HepG2 (cell line): ENCODE measurements around the gene XRCC2. TPM values are rescaled to one million over a fixed set of nuclear protein-coding genes. Genes with fewer than 3 reads are reported as not detected.

Source experiments
- ATAC-seq: fragments of 200-7000 bp; cut with Tn5 transposase; 3 replicates; pipeline ENCODE4 v1.9.1; 2020; ENCODE audit warnings: mild to moderate bottlenecking, moderate library complexity
- BruUV-seq: library from RNA; stranded (reverse); fragments of 400-500 nt; replicated peaks from 2 replicates; lab custom pipeline; 2021; lab: Mats Ljungman, UMichigan
- CTCF ChIA-PET: fragments of 300-600 bp; formaldehyde crosslinking; extraction: SDS; loops from one replicate; lab custom pipeline; 2021; ENCODE audit warnings: low total read pairs, inconsistent platforms, low intra/inter-chr PET ratio; lab: Yijun Ruan, JAX
- POLR2A ChIA-PET: fragments of 350-600 bp; sonication (Branson Sonifier 250); formaldehyde crosslinking; loops from one replicate; lab custom pipeline; 2020; ENCODE audit warnings: antibody characterized with exemption, inconsistent platforms; lab: Yijun Ruan, JAX
- DNase-seq: peaks from one replicate; pipeline ENCODE4 v3.0.0-alpha.2; 2015; ENCODE audit warnings: low spot score
- FAIRE-seq: peaks from 3 replicates; lab custom pipeline; 2011; peaks lifted over from hg19 to GRCh38; lab: Jason Lieb, UNC
- H2AFZ ChIP-seq: one replicate; pipeline ENCODE4 v1.6.1; 2011; ENCODE audit warnings: low read length, inconsistent platforms
- H3K27ac ChIP-seq: fragments of 300-600 bp; 3 replicates; pipeline ENCODE4 v1.8.0; 2011; ENCODE audit warnings: mixed run types, mild to moderate bottlenecking, mixed read lengths, low read length, inconsistent platforms; ENCODE audit not compliant: insufficient read depth; ENCODE audit errors: extremely low read length
- H3K27me3 ChIP-seq, 2 experiments: fragments of 200-600 bp in 1 of 2; 2 replicates in 1 of 2; 3 replicates in 1 of 2; pipeline versions ENCODE4 v1.6.0 to v1.8.0; 2011; ENCODE audit warnings: low read length in 2 of 2, mild to moderate bottlenecking in 2 of 2, moderate library complexity in 2 of 2, inconsistent platforms in 1 of 2; ENCODE audit not compliant: insufficient read depth in 2 of 2, control insufficient read depth in 1 of 2
- H3K36me3 ChIP-seq, 2 experiments: fragments of 200-600 bp in 1 of 2; replicated peaks in 1 of 2; 2 replicates in 1 of 2; 3 replicates in 1 of 2; pipeline versions ENCODE4 v1.5.1 to v1.8.0; 2011; ENCODE audit warnings: low read length in 2 of 2, inconsistent platforms in 1 of 2; ENCODE audit not compliant: insufficient read depth in 2 of 2, control insufficient read depth in 1 of 2
- H3K4me1 ChIP-seq: 2 replicates; pipeline ENCODE4 v1.5.1; 2012; ENCODE audit warnings: low read length, inconsistent platforms; ENCODE audit not compliant: insufficient read depth
- H3K4me2 ChIP-seq: 2 replicates; pipeline ENCODE4 v1.6.0; 2011; ENCODE audit warnings: low read depth, low read length, inconsistent platforms
- H3K4me3 ChIP-seq, 3 experiments: fragments of 200-600 bp in 1 of 3; sonication (generic), shearing (Covaris generic) in 1 of 3; replicated peaks in 1 of 3; 2 replicates each; pipeline ENCODE4 v1.5.1; 2011 to 2016; ENCODE audit warnings: low read length in 3 of 3, inconsistent platforms in 2 of 3, low read depth in 2 of 3, mild to moderate bottlenecking in 2 of 3, control low read depth in 1 of 3, mixed read lengths in 1 of 3; ENCODE audit not compliant: insufficient read depth in 1 of 3
- H3K79me2 ChIP-seq: one replicate; pipeline ENCODE4 v1.6.1; 2011; ENCODE audit warnings: low read length, inconsistent platforms; ENCODE audit not compliant: insufficient read depth
- H3K9ac ChIP-seq: 2 replicates; pipeline ENCODE4 v1.6.0; 2011; ENCODE audit warnings: mild to moderate bottlenecking, low read depth, low read length, inconsistent platforms; ENCODE audit not compliant: insufficient read depth
- H3K9me3 ChIP-seq: 2 replicates; pipeline ENCODE4 v1.5.1; 2012; ENCODE audit warnings: mild to moderate bottlenecking, low read length
- H4K20me1 ChIP-seq: 2 replicates; pipeline ENCODE4 v1.6.0; 2011; ENCODE audit warnings: inconsistent platforms, mild to moderate bottlenecking, low read length, moderate library complexity; ENCODE audit not compliant: insufficient read depth
- ETV5 ChIP-seq: IDR thresholded peaks from 2 replicates; pipeline ENCODE4 v1.6.1; 2018; ENCODE audit warnings: missing biosample characterization, missing genetic modification reagents, inconsistent platforms, borderline replicate concordance
- KAT8 ChIP-seq: IDR thresholded peaks from 2 replicates; pipeline ENCODE4 v1.6.1; 2016; ENCODE audit warnings: missing genetic modification reagents, missing compliant biosample characterization
- PCBP2 ChIP-seq: fragments of 200-400 bp; formaldehyde crosslinking; optimal IDR thresholded peaks from 2 replicates; pipeline ENCODE3; 2018; ENCODE audit warnings: low read length, low read depth; ENCODE audit not compliant: poor library complexity, severe bottlenecking
- RARA ChIP-seq: IDR thresholded peaks from 2 replicates; pipeline ENCODE4 v1.6.1; 2016; ENCODE audit warnings: missing genetic modification reagents, missing compliant biosample characterization
- TBP ChIP-seq: sonication (generic); formaldehyde crosslinking; IDR thresholded peaks from 2 replicates; pipeline ENCODE4 v1.5.0; 2020; ENCODE audit warnings: missing genetic modification reagents
- THAP11 ChIP-seq: IDR thresholded peaks from 2 replicates; pipeline ENCODE4 v1.6.1; 2016; ENCODE audit warnings: missing biosample characterization, missing genetic modification reagents
- ZFP36 ChIP-seq: fragments of 150-350 bp; IDR thresholded peaks from 2 replicates; pipeline ENCODE4 v1.6.1; 2018; ENCODE audit warnings: borderline replicate concordance, low read length, low read depth; ENCODE audit not compliant: partially characterized antibody
- ZFP91 ChIP-seq: sonication (generic); formaldehyde crosslinking; IDR thresholded peaks from 2 replicates; pipeline ENCODE4 v1.9.0; 2022; ENCODE audit warnings: missing genetic modification reagents, mild to moderate bottlenecking, borderline replicate concordance
- ZNF558 ChIP-seq: sonication (generic); formaldehyde crosslinking; IDR thresholded peaks from 2 replicates; pipeline ENCODE4 v1.9.0; 2022; ENCODE audit warnings: mild to moderate bottlenecking, missing genetic modification reagents, borderline replicate concordance
- ZNF850 ChIP-seq: sonication (generic); formaldehyde crosslinking; conservative IDR thresholded peaks from 2 replicates; pipeline ENCODE4 v1.9.0; 2021; ENCODE audit warnings: mild to moderate bottlenecking, missing genetic modification reagents
- WGBS: methylation state at CpG from one replicate; pipeline ENCODE4 v1.1.6; 2017; ENCODE audit warnings: low lambda C conversion rate; 5-methylcytosine and 5-hydroxymethylcytosine counted together
- in situ Hi-C: cut with HindIII; loops from 2 replicates; pipeline ENCODE4 v1.10.0; 2017; ENCODE audit warnings: low pct_unique_long_range_greater_than_20kb; ENCODE audit not compliant: extremely low pct_ligation_motif_present
- intact Hi-C: fragments of 100-400 bp; cut with micrococcal nuclease; formaldehyde crosslinking; loops from one replicate; pipeline ENCODE4 v1.10.0; 2022; ENCODE audit not compliant: unreplicated experiment
- polyA plus RNA-seq, 8 experiments: library from polyadenylated mRNA; depleted of rRNA in 3 of 8; stranded (reverse) in 7 of 8; unstranded in 1 of 8; fragments of >200 nt; fragmentation: Illumina TruSeq in 4 of 8; extraction: Trizol in 4 of 8; gene quantifications; 2 replicates each; pipeline versions ENCODE4 v1.2.1 to v1.2.3, GENCODE V29; 2011 to 2016; ENCODE audit warnings: low read depth in 4 of 8, missing spikeins in 1 of 8, mixed read lengths in 1 of 8; ENCODE audit not compliant: insufficient read depth in 1 of 8
- total RNA-seq, 5 experiments: library from RNA; depleted of rRNA; stranded (reverse); fragments of >200 nt; fragmentation: Illumina TruSeq; extraction: Trizol; gene quantifications; 2 replicates each; pipeline ENCODE4 v1.2.3, GENCODE V29; 2016; ENCODE audit warnings: low read depth in 1 of 5

XRCC2 gene
- total and polyA plus RNA-seq, 2 of the 13 experiments (the other 11 are each of a cell fraction or from before 2014, with no cell fraction given): 3.8 to 14.5 TPM

GRCh38 chr7:152624228-152624627 is 51.7 kb downstream of the XRCC2 start:
- no peaks in the 10 kb centered on the region for H4K20me1 ChIP-seq
- no peaks in the 10 kb centered on the region for H3K4me1 ChIP-seq
- H3K27ac ChIP-seq: no peak overlapping the region
- ChIA-PET POLR2A (no interaction called here), CTCF (no interaction called here)
- no peak for FAIRE-seq
- H3K27me3 ChIP-seq: no peaks in the 10 kb centered on the region
- no peak overlapping the region for H3K4me3 ChIP-seq
- ATAC-seq: no peak
- H2AFZ ChIP-seq: no peak overlapping the region
- no peak overlapping the region for H3K9ac ChIP-seq
- intact Hi-C loops (no loop called here), in situ Hi-C loops (no loop called here)
- TF ChIP-seq RARA (CRISPR knock-in tag) (no peak), ZNF558 (CRISPR knock-in tag) (no peak), THAP11 (CRISPR knock-in tag) (no peak), ZFP91 (CRISPR knock-in tag) (no peak), TBP (CRISPR knock-in tag) (no peak), ZFP36 (no peak), PCBP2 (no peak), ETV5 (CRISPR knock-in tag) (no peak), ZNF850 (CRISPR knock-in tag) (no peak), KAT8 (no peak)
- DNase-seq: no peak
- no peaks in the 10 kb centered on the region for H3K79me2 ChIP-seq
- WGBS: 17% methylated on average over 5 of the region's 5 CpGs
- no peaks in the 10 kb centered on the region for H3K36me3 ChIP-seq
- H3K9me3 ChIP-seq: no peaks in the 10 kb centered on the region
- no TSS peak for BruUV-seq
- no peak overlapping the region for H3K4me2 ChIP-seq
